K562 (cell line): ENCODE data around the gene PCOLCE2. TPM values are rescaled to one million over a fixed set of nuclear protein-coding genes. Genes with fewer than 3 reads are reported as not detected.

ENCODE experiments used
- C11orf30 ChIP-seq: fragments of 450-650 bp; IDR thresholded peaks from 2 replicates; pipeline ENCODE4 v1.6.1; 2016; ENCODE audit warnings: low read depth, mild to moderate bottlenecking
- CBFB ChIP-seq: sonication (generic); formaldehyde crosslinking; IDR thresholded peaks from 2 replicates; pipeline ENCODE4 v1.4.0; 2020; ENCODE audit warnings: mild to moderate bottlenecking, missing genetic modification reagents
- CBX2 ChIP-seq: fragments of 200-600 bp; sonication (generic); IDR thresholded peaks from one replicate; pipeline ENCODE4 v1.6.1; 2012; ENCODE audit warnings: mild to moderate bottlenecking, low read length, inconsistent platforms; ENCODE audit not compliant: insufficient read depth, poor library complexity, severe bottlenecking
- CHD4 ChIP-seq: fragments of 200-600 bp; sonication (generic); IDR thresholded peaks from 3 replicates; pipeline ENCODE4 v1.6.1; 2012; ENCODE audit warnings: low read depth, mild to moderate bottlenecking, mixed read lengths, low read length, inconsistent platforms; ENCODE audit not compliant: insufficient read depth, insufficient replicate concordance, poor library complexity, severe bottlenecking
- ETS1 ChIP-seq: conservative IDR thresholded peaks from 2 replicates; pipeline ENCODE4 v1.6.1; 2011; ENCODE audit warnings: low read depth, mild to moderate bottlenecking, low read length; ENCODE audit not compliant: control insufficient read depth
- ETV1 ChIP-seq: fragments of 450-650 bp; conservative IDR thresholded peaks from 2 replicates; pipeline ENCODE4 v1.6.1; 2016; ENCODE audit warnings: missing genetic modification characterization, control low read depth, low read depth, missing compliant biosample characterization
- ETV5 ChIP-seq: sonication (generic); formaldehyde crosslinking; IDR thresholded peaks from 2 replicates; pipeline ENCODE4 v1.4.0; 2020; ENCODE audit warnings: low read depth, mild to moderate bottlenecking, missing genetic modification reagents
- HNRNPH1 ChIP-seq: fragments of 200-400 bp; formaldehyde crosslinking; optimal IDR thresholded peaks from 2 replicates; pipeline ENCODE3; 2017; ENCODE audit warnings: low read depth, mild to moderate bottlenecking, low read length, moderate library complexity
- KAT8 ChIP-seq: fragments of 450-650 bp; IDR thresholded peaks from 2 replicates; pipeline ENCODE4 v1.6.1; 2016; ENCODE audit warnings: low read depth, mild to moderate bottlenecking
- NCOA2 ChIP-seq, 2 experiments: fragments of 450-650 bp; IDR thresholded peaks; 2 replicates each; pipeline ENCODE4 v1.6.1; 2018; ENCODE audit warnings: mild to moderate bottlenecking in 2 of 2, moderate library complexity in 1 of 2; ENCODE audit not compliant: partially characterized antibody in 2 of 2
- PYGO2 ChIP-seq: fragments of 450-650 bp; IDR thresholded peaks from 2 replicates; pipeline ENCODE4 v1.6.1; 2016; ENCODE audit warnings: mild to moderate bottlenecking, missing genetic modification characterization, moderate library complexity, missing compliant biosample characterization
- TAF1 ChIP-seq: IDR thresholded peaks from 2 replicates; pipeline ENCODE4 v1.6.1; 2011; ENCODE audit warnings: mild to moderate bottlenecking, low read length, moderate library complexity; ENCODE audit not compliant: insufficient read depth, control insufficient read depth, severe bottlenecking; ENCODE audit errors: extremely low read depth
- TBL1XR1 ChIP-seq, 2 experiments: IDR thresholded peaks; 2 replicates each; pipeline ENCODE4 v1.6.1; 2012; ENCODE audit warnings: improper control_type of control experiment in 2 of 2, low read length in 2 of 2, mild to moderate bottlenecking in 1 of 2
- TOE1 ChIP-seq, 2 experiments: fragments of 450-650 bp in 1 of 2; sonication (generic) in 1 of 2; formaldehyde crosslinking in 1 of 2; IDR thresholded peaks; 2 replicates each; pipeline versions ENCODE4 v1.7.1 to v1.8.0; 2016 to 2022; ENCODE audit warnings: borderline replicate concordance in 2 of 2, mild to moderate bottlenecking in 2 of 2, antibody characterized with exemption in 1 of 2, inconsistent platforms in 1 of 2, low read depth in 1 of 2, missing genetic modification reagents in 1 of 2, moderate library complexity in 1 of 2
- ZBTB26 ChIP-seq: fragments of 450-650 bp; formaldehyde crosslinking; IDR thresholded peaks from 2 replicates; pipeline ENCODE4 v1.4.0; 2022; ENCODE audit warnings: missing genetic modification characterization
- ZBTB7A ChIP-seq: IDR thresholded peaks from 2 replicates; pipeline ENCODE4 v1.6.1; 2011; ENCODE audit warnings: low read depth, mild to moderate bottlenecking, low read length, moderate library complexity, borderline replicate concordance; ENCODE audit not compliant: control insufficient read depth
- ZEB2 ChIP-seq: fragments of 450-650 bp; IDR thresholded peaks from 2 replicates; pipeline ENCODE4 v1.6.1; 2016
- ZNF143 ChIP-seq: sonication (generic); formaldehyde crosslinking; IDR thresholded peaks from 2 replicates; pipeline ENCODE4 v1.9.0; 2022; ENCODE audit warnings: mild to moderate bottlenecking, missing genetic modification reagents
- ZNF263 ChIP-seq: sonication (generic); formaldehyde crosslinking; IDR thresholded peaks from 2 replicates; pipeline ENCODE4 v1.8.0; 2022; ENCODE audit warnings: mild to moderate bottlenecking, missing genetic modification reagents, borderline replicate concordance
- ZNF592 ChIP-seq: fragments of 450-650 bp; IDR thresholded peaks from 2 replicates; pipeline ENCODE4 v1.6.1; 2017; ENCODE audit warnings: antibody characterized with exemption, mild to moderate bottlenecking
- polyA plus RNA-seq, 8 experiments: library from polyadenylated mRNA; depleted of rRNA in 4 of 8; stranded (reverse) in 5 of 8; unstranded in 3 of 8; fragments of >200 nt; fragmentation: Nextera tagmentation in 2 of 8; fragmentation: Illumina TruSeq in 1 of 8; extraction: Ambion mirVana in 2 of 8; extraction: Trizol in 1 of 8; gene quantifications; 2 replicates each; pipeline versions ENCODE4 v1.2.1 to v1.2.3, GENCODE V29; 2011 to 2014; ENCODE audit warnings: inconsistent platforms in 1 of 8, missing spikeins in 1 of 8
- total RNA-seq, 7 experiments: library from RNA; depleted of rRNA in 6 of 7; stranded (reverse); fragments of >200 nt in 6 of 7; fragmentation: Illumina TruSeq in 2 of 7; extraction: Trizol in 2 of 7; gene quantifications; 2 replicates each; pipeline versions ENCODE4 v1.2.1 to v1.2.3, GENCODE V29; 2011 to 2021; ENCODE audit warnings: low replicate concordance in 1 of 7

Gene PCOLCE2
- total and polyA plus RNA-seq, 9 of the 15 experiments (the other 6 are each of a cell fraction or from before 2014, with no cell fraction given): 0.18 to 1.2 (median 0.65) TPM

- TF ChIP-seq KAT8 (no peak), CBFB (CRISPR knock-in tag) (no peak), ETS1 (no peak), NCOA2 (IDR thresholded peaks at IDR 0.05; ENCODE audit: partially characterized antibody in 2 of 2) (no peak), ZBTB7A (peak; percentile 60; the same call in 1 of the 2 replicates), TBL1XR1 (IDR thresholded peaks at IDR 0.05; ENCODE audit: low read length in 2 of 2) (no peak), HNRNPH1 (no peak), ZBTB26 (CRISPR knock-in tag) (no peak), TAF1 (peak; percentile 1), CBX2 (peak; percentile 35), ZEB2 (no peak), ZNF143 (no peak), PYGO2 (tag) (no peak), CHD4 (no peak), C11orf30 (no peak), ZNF263 (CRISPR knock-in tag) (no peak), ETV5 (CRISPR knock-in tag) (no peak), ZNF592 (no peak), TOE1 (IDR thresholded peaks at IDR 0.05; ENCODE audit: borderline replicate concordance) (no peak), TOE1 (CRISPR knock-in tag; IDR thresholded peaks at IDR 0.05; ENCODE audit: borderline replicate concordance, low read depth) (no peak), ETV1 (tag) (no peak)
Measured at GRCh38 chr3:142889212-142890014, 530 bp upstream of the PCOLCE2 start (continued).
